SH-SY5Y (cell line): ENCODE results near the gene TMEM143.

Experiments
- GATA2 ChIP-seq: IDR thresholded peaks from 2 replicates; pipeline ENCODE4 v1.6.1; 2011; ENCODE audit warnings: mild to moderate bottlenecking, low read depth, low read length
- GATA3 ChIP-seq: IDR thresholded peaks from 2 replicates; pipeline ENCODE4 v1.6.1; 2011; ENCODE audit warnings: low read depth, mild to moderate bottlenecking, low read length, moderate library complexity

TMEM143 gene

DNA sequence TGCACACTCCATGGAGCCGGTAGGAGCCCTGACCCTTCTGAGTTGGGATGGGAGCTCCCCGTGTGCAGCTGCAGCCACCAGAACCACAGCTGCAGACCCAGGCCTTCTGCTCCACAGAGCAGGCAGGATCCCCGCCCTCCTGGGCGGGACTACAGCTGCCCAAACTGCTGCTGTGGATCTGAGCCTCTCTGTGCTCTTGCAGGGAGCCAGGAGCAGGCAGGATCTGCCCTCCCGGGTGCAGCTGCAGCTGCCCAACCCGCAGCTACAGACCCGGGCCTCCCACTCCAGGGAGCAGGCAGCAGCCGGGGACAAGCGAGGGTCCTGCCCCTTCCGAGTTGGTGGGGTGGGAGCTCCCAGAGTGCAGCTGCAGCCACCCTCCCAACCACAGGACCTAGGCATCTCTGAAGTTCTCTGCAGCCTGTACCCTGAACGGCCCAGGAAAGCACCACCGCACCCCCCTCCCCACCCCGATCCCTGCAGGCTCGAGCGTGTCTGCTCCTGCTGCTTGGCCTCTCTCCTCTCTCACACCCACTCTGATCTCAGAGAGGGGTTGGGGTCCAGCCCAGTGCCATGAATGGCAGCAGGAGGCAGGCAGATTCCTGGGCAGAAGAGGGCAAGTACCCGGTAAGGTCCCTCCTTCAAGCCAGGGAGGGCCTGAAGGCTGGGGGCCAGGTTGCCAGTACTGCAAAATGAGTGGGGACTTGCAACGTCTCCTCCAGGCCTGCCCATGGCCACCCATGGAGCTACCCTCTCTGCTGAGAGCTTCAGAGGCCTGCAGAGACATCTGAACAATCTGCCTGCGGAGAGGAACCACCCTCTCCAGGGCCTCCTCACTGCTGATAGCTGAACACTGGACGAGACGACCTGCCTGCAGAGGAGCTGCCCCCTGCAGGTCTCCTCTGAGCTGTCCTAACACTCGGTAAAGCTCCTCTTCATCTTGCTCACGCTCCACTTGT lies 54.8 kb downstream of the TMEM143 start:
- TF ChIP-seq GATA2 (no peak), GATA3 (no peak)

- TF ChIP-seq GATA3 (no peak), GATA2 (no peak)
Observed at GRCh38 chr19:48303866-48304265, 59.9 kb downstream of the TMEM143 start.

GRCh38 chr19:48303367-48303766 lies 60.4 kb downstream of the TMEM143 start:
- no peak for TF ChIP-seq GATA2
- no peak for TF ChIP-seq GATA3

DNA sequence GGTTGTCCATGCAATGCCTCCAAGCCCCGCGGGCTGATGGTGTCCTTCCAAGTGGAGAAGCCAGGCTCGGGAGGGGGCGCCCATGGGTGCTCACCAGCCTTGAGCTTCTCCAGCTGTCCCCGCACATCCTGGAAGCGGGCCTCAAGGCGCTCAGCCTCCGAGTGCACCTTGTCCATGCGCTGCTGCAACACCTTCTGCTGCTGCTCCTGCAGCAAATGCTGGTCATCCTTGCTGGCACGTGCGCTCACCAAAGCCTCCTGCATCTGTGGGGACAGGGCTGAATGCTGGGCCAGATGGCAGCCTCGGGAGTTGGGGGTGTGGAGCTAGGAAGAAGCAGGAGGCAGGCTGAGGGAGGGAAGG lies 61.2 kb downstream of the TMEM143 start:
- TF ChIP-seq GATA2 (no peak), GATA3 (no peak)

GRCh38 chr19:48301886-48302599 lies 61.7 kb downstream of the TMEM143 start:
- TF ChIP-seq GATA3 (no peak), GATA2 (no peak)

GRCh38 chr19:48297975-48298374 lies 65.8 kb downstream of the TMEM143 start:
- TF ChIP-seq GATA2 = no peak
- no peak for TF ChIP-seq GATA3

DNA sequence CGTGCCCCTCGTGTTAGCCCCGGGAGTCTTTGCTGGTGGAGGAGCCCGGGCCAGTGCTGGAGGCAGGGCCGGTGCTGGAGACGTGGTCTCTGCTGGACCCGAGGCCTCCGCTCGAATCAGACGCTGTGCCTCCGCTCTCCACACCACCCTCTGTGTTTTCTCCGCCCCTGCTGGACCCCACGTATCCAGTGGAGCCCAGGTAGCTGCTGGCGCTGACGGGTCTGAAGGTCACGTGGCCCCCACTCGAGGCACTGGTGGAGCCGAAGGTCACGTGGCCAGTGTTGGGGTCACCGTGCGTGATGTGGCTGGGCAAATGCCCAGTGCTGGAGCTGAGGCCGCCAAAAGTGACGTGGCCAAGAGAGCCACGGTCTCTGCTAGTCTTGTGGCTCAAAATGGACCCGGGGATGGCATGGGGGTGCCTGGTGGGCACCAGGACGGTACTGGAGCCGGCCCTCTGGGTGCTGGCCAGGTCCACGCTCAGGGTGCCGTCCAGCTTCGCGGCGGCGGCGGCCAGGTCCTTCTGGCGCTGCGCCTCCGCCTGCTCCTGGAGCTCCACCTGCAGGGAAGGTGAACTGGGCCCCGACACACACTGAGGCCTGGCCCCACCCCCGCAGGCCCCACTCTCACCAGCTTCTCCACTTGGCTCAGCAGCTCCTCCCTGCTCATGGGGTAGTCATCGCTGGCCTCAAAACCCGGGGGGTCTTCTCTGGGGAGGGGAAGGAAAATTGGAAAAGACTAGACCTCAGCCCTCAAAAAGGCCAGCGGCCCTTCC lies 66.6 kb downstream of the TMEM143 start:
- TF ChIP-seq GATA3 = no peak
- no peak for TF ChIP-seq GATA2

DNA sequence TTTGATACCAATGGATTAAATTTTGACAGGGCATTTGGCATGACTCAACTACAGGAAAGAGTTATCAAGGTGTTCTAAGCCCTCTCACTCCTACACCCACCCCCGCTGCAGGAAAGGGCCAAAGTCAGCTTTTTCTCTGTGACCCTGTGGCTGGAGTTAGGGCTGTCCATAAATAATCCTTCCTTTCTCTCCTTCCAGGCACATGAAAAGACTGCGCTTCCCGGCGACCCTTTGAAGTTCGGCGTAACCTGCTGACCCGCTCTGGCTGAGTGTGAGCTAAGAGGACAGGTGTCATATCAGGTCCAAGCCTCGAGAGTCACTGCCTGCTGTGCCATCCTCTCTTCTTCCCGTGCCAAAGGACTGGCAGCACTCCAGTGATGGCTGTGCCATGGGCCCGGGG lies 68.3 kb downstream of the TMEM143 start:
- TF ChIP-seq GATA2 (no peak), GATA3 (no peak)

GRCh38 chr19:48292798-48293197 lies 70.9 kb downstream of the TMEM143 start:
- TF ChIP-seq GATA2 (no peak), GATA3 (no peak)

DNA sequence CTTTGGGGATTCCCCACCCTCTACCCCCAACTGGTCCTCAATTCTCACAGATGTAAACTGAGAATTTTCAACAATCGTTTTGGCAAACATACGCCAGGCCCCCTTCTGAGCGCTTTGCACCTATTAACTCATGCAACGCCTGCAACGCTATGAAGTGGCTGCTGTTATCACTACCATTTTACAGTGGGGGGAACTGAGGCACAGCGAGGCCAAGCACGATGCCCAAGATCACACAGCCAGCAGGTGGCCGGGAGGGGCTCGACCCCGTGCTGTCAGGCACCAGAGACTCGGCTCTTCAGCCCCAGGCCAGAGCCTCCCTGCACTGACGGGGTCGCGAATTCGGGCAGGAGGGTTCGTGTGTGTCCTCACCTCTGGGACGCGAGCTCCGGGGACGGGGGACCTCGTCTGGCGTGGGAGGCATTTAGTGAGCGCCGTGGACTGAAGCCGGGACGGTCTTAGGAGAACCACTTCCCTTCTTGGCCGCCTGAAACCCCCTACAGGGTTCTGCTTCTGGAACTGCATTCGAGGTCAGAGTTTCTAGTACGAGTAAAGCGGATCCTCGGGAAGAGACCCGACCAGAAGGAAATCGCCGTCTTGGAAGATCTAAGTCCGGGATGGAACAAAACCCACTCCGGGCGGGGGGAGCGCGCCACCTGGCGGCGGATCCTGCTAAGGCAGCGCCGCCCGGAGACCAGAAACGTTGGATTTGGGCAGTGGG lies 72.8 kb downstream of the TMEM143 start:
- TF ChIP-seq GATA2 (no peak), GATA3 (no peak)

DNA sequence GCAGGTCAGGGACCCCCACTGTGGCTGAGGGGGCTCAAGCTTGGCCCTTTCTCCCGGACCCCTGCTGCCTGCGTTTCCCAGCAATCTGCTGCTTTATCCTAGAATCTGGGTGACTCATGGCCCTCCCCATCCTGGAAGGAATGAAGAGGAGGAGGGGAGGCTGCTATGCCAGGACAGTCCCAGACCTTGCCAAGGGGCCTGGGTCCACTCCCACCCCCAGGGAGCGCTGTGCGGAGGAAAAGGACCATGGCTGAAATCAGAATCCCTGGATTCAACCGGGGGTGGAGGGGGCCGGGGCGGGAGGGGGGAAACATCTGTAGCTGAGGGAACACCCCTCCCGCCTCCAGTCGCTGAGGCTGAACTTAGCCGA lies 73.4 kb downstream of the TMEM143 start:
- TF ChIP-seq GATA2 (no peak), GATA3 (no peak)

DNA sequence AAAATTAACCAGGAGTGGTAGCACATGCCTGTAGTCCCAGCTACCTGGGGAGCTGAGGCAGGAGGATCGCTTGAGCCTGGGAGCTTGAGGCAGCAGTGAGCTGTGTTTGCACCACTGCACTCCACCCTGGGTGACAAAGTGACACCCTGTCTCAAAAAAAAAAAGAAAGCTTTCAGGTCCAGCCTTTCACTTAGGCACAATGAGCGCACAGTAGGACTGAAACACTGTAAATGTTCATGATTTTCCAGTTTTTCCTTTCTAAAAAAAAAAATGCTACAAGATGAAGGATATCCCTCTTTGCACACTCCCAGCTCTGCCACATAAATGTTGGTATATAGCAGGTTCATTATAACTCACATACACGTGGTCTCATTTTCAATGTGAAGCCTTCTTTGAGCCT lies 76.0 kb downstream of the TMEM143 start:
- no peak for TF ChIP-seq GATA3
- no peak for TF ChIP-seq GATA2

GRCh38 chr19:48284896-48285295 lies 78.8 kb downstream of the TMEM143 start:
- TF ChIP-seq GATA3 = no peak
- TF ChIP-seq GATA2 = no peak

GRCh38 chr19:48283908-48284307 lies 79.8 kb downstream of the TMEM143 start:
- TF ChIP-seq GATA2 = no peak
- no peak for TF ChIP-seq GATA3
